MM.1S (cell line): ENCODE data around the gene RPS6KA2.

Source experiments
- CTCF ChIP-seq: fragments of 300-600 bp; sonication (generic); IDR thresholded peaks from 2 replicates; pipeline ENCODE4 v1.5.1; 2016; ENCODE audit warnings: antibody characterized with exemption, low read length, mixed read lengths
- EZH2 ChIP-seq: fragments of 300-600 bp; sonication (generic); optimal IDR thresholded peaks from 2 replicates; pipeline ENCODE3; 2017; ENCODE audit warnings: low read depth, mild to moderate bottlenecking, antibody characterized with exemption, low read length, mixed read lengths
- EZH2phosphoT487 ChIP-seq: fragments of 300-600 bp; sonication (generic); IDR thresholded peaks from 2 replicates; pipeline ENCODE4 v1.6.1; 2018; ENCODE audit warnings: antibody characterized with exemption, low read length

GRCh38 chr6:166580076-166581050, 46.7 kb downstream of the RPS6KA2 start:
- TF ChIP-seq CTCF (no peak), EZH2phosphoT487 (no peak), EZH2 (no peak)
